HAP-1 (cell line): ENCODE results near the gene SHANK3.

Source experiments
- DNase-seq, 2 experiments: peaks; one replicate each; pipeline ENCODE4 v3.0.0-alpha.2; 2016 to 2020; ENCODE audit warnings: low spot score in 2 of 2
- H3K27me3 ChIP-seq: fragments of 250-450 bp; sonication (Bioruptor Pico); 2 replicates; pipeline ENCODE4 v1.5.1; 2020; ENCODE audit warnings: low read depth, mild to moderate bottlenecking, moderate library complexity
- H3K36me3 ChIP-seq: fragments of 250-450 bp; sonication (Bioruptor Pico); replicated peaks from 2 replicates; pipeline ENCODE4 v1.5.1; 2020; ENCODE audit warnings: mild to moderate bottlenecking
- H3K4me1 ChIP-seq: fragments of 250-450 bp; sonication (Bioruptor Pico); 2 replicates; pipeline ENCODE4 v1.5.1; 2020; ENCODE audit warnings: mild to moderate bottlenecking
- H3K4me3 ChIP-seq: fragments of 250-450 bp; sonication (Bioruptor Pico); 2 replicates; pipeline ENCODE4 v1.5.1; 2020; ENCODE audit warnings: mild to moderate bottlenecking, moderate library complexity
- H3K9me3 ChIP-seq: fragments of 250-450 bp; sonication (Bioruptor Pico); 2 replicates; pipeline ENCODE4 v1.5.1; 2020; ENCODE audit warnings: mild to moderate bottlenecking, moderate library complexity
- in situ Hi-C: fragments of 300-500 bp; cut with MboI; formaldehyde crosslinking; loops from 3 replicates; pipeline ENCODE4 v1.14.3; 2020; ENCODE audit warnings: low sequenced_read_pairs, inconsistent platforms, mixed read lengths

The SHANK3 gene

DNA sequence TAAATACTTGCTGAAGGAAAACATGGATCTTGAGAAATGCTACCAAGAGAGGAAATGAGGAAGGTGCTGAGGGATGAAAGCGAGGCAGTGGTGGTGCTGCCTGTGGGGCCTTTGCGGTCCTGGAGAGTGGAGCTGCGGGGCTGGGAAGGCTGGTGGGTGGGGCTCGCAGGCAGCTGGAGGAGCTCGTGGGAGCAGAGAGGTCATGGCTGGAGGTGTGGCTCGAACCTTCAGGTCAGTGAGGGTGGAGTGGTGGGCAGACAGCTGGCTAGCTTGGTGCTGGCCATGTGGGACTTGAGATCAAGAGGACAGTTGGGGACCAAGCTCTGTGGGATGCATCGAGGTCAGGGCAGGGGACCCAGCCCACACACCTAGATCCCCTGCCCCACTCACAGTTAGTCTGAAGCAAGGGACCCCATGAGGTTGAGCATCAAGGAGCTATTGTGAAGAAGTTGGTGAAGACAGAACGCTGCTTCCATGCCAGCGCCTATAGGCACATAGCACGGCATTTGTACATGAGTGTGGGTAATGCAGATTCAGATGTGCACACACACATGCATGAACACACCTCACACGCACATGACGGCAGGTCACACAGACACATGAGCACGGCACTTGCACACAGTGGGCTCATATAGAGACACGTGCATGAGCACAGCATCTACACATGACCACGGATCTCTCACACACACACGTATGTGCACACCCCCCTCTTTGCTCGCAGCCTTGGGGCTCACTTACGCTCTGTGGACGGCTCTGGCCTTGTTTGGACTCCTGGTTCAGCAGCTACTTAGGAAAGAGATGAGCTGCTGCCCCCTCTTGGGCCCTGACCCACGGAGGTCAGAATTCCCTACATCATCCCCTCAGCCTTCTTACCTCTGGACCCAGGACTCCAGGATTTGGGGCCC is 30.4 kb downstream of the SHANK3 start:
- no peaks in the 10 kb centered on the region for H3K9me3 ChIP-seq
- in situ Hi-C loops = no loop called here
- H3K27me3 ChIP-seq = no peaks in the 10 kb centered on the region
- no peaks in the 10 kb centered on the region for H3K4me1 ChIP-seq
- H3K4me3 ChIP-seq = no peak overlapping the region
- H3K36me3 ChIP-seq = no peaks in the 10 kb centered on the region
- no peak for DNase-seq

DNA sequence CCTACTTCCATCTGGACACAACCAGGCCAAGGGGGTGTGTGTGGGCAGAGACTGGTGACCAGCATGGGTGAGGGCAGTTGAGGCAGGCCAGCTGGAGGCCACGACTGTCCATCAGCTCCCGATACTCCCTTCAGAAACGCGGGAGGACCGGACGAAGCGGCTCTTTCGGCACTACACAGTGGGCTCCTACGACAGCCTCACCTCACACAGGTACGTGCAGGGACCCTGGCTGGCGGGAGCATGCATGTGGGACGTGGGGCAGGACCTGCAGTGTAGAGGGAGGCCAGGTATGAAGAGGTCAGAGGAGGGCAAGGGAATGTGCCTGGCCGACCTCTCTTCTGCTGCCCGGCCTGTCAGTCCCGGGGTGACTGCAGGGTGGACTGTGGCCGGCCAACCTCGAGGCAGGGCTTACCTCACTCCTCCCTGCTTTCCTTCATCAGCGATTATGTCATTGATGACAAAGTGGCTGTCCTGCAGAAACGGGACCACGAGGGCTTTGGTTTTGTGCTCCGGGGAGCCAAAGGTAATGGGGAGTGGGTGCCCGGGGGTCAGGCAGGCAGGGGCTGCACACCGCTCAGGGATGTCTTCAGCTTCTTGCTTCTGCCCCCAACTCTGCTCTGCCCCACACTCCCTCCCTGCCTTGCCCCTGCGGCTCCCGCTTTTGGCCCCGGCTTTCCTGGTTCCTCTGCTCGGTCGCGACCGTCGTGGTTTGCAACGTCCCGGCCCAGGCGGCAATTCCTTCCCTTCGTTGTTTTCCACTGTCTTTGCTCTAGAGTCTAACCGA is 31.3 kb downstream of the SHANK3 start:
- in situ Hi-C loops = no loop called here
- no peaks in the 10 kb centered on the region for H3K27me3 ChIP-seq
- no peaks in the 10 kb centered on the region for H3K9me3 ChIP-seq
- H3K36me3 ChIP-seq = no peaks in the 10 kb centered on the region
- no peak overlapping the region for H3K4me3 ChIP-seq
- H3K4me1 ChIP-seq = no peaks in the 10 kb centered on the region
- no peak for DNase-seq

DNA sequence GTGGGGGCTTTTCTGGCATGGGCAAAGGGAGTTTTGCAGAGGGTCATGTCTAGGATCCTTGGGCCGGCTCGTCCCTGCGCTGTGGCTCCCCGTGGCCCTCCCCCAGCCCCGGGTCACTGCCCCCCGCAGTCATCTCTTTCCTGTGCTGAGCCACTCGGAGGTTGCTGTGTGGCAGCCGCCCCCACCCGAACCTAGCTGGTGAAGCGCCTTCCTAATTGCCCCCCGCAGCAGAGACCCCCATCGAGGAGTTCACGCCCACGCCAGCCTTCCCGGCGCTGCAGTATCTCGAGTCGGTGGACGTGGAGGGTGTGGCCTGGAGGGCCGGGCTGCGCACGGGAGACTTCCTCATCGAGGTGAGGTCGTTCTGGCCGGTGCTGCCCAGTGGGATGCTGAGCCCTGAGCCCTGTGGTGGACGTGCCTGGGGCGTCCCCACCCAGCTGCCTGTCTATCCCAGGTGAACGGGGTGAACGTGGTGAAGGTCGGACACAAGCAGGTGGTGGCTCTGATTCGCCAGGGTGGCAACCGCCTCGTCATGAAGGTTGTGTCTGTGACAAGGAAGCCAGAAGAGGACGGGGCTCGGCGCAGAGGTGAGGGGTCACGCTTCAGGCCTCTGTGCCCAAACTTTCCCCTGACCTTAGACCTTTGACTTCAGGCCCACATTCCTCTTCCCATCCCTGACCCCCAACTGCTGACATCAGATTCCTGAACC is 32.0 kb downstream of the SHANK3 start:
- H3K27me3 ChIP-seq = no peaks in the 10 kb centered on the region
- no peak overlapping the region for H3K4me3 ChIP-seq
- no peaks in the 10 kb centered on the region for H3K9me3 ChIP-seq
- in situ Hi-C loops = loop anchor here (5.0 kb wide), 1 partner anchor 57 kb away; no protein-coding TSS in a partner anchor
- no peak for DNase-seq
- no peaks in the 10 kb centered on the region for H3K4me1 ChIP-seq
- H3K36me3 ChIP-seq = no peaks in the 10 kb centered on the region

DNA sequence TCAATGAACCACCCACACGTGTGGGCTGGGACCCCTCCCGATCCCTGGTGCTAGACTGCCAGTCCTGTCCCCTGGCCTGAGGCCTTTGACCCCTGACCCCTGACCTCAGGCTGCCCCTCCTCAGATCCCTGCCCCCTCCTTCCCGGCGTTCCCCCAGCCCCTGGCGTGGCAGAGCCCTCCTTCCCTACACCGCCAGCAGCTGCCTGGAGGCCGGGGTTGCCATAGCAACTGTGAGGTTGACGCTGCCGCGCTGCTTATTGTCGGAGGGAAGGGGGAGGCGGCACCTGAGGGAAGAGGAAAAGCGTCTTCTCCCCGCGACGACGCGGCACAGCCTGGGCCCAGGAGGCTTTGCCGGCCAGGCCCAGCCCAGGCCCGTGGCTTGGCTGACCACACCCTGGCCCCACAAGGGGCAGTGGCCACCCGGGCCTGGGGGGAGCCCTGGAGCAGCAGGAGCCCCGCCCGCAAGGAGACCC is 32.6 kb downstream of the SHANK3 start:
- H3K36me3 ChIP-seq = no peaks in the 10 kb centered on the region
- in situ Hi-C loops = loop anchor here (5.0 kb wide), 1 partner anchor 58 kb away; no protein-coding TSS in a partner anchor
- no peaks in the 10 kb centered on the region for H3K27me3 ChIP-seq
- no peak overlapping the region for H3K4me3 ChIP-seq
- H3K9me3 ChIP-seq = no peaks in the 10 kb centered on the region
- peak; percentile 28 to 76 for DNase-seq
- H3K4me1 ChIP-seq = no peaks in the 10 kb centered on the region

DNA sequence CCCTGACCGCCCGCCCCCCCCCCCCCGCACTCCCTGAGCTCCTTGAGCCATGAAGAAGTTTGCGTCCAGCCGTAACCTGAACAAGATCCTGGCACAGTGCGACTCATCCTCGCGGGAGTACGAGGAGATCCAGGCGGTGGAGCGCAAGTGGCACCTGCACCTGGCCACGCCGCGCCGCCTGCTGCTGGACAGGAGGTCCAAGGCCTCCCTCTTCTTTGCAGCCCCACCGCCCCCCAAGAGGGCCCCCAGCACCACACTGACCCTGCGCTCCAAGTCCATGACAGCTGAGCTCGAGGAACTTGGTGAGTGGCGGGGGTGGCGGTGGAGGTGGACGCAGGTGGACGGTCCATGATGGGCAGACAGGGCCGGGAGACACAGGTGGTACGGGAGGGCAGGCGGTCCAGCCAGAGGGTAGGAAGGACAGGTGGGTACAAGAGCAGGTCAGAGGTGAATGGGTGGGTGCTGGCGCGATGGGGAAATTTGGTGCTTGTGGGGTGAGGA is 33.3 kb downstream of the SHANK3 start:
- in situ Hi-C loops = loop anchor here (5.0 kb wide), 1 partner anchor 59 kb away; no protein-coding TSS in a partner anchor
- no peak overlapping the region for H3K4me3 ChIP-seq

DNA sequence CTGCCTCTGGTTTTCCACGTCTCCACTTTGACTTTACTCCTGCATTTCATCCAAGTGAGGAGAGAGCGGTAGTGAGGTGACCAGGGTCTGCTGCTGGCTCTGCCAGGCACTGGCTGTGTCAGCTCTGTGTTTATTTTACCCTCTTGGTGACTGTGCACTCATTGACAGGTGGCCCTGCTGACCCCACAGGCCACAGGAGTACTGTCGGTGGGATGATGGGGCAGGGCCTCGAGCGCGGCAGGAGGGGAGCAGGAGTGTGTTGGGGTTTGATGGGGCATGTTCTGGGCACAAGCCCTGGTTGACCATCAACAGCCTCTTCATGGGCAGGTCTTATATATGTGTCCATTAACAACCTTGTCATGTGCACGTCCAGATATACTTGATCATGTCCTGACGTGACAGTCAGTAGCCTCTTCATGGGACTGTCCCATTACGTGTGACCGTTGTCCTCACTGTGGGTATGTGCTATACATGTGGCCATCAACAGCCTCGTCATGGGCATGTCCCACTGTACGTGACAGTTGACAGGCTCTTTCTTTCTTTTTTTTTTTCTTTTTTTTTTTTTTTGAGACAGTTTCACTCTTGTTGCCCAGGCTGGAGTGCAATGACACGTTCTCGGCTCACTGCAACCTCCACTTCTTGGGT is 34.0 kb downstream of the SHANK3 start:
- H3K9me3 ChIP-seq = no peaks in the 10 kb centered on the region
- H3K27me3 ChIP-seq = no peaks in the 10 kb centered on the region
- H3K36me3 ChIP-seq = no peaks in the 10 kb centered on the region
- no peak overlapping the region for H3K4me3 ChIP-seq
- no peaks in the 10 kb centered on the region for H3K4me1 ChIP-seq
- DNase-seq = no peak
- in situ Hi-C loops = loop anchor here (5.0 kb wide), 1 partner anchor 59 kb away; no protein-coding TSS in a partner anchor

More for the DNA sequence above, 33.3 kb downstream of the SHANK3 start:
- no peaks in the 10 kb centered on the region for H3K4me1 ChIP-seq
- no peaks in the 10 kb centered on the region for H3K27me3 ChIP-seq
- H3K9me3 ChIP-seq = no peaks in the 10 kb centered on the region
- DNase-seq = no peak
- H3K36me3 ChIP-seq = no peaks in the 10 kb centered on the region

DNA sequence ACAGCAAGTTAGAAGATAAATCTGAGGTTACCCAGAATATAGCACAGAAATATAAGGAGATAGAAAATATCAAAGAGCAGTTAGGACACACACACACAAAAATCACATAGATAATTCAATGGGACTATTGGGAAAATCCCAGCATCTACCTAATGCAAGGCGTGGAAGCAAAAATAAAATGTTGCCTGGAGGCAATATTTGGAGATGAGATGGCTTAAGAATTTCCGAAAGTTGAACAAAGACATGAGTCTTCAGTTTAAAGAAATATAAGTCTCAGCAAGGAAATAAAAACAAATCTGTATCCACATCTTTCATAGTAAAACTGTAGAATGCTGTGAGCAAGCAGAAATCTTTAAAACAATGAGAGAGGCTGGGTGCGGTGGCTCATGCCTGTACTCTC is 35.9 kb downstream of the SHANK3 start:
- in situ Hi-C loops = loop anchor here (5.0 kb wide), 1 partner anchor 61 kb away; no protein-coding TSS in a partner anchor
- no peak for DNase-seq
- no peaks in the 10 kb centered on the region for H3K27me3 ChIP-seq
- H3K9me3 ChIP-seq = no peaks in the 10 kb centered on the region
- no peak overlapping the region for H3K4me3 ChIP-seq
- H3K36me3 ChIP-seq = no peaks in the 10 kb centered on the region
- no peaks in the 10 kb centered on the region for H3K4me1 ChIP-seq

DNA sequence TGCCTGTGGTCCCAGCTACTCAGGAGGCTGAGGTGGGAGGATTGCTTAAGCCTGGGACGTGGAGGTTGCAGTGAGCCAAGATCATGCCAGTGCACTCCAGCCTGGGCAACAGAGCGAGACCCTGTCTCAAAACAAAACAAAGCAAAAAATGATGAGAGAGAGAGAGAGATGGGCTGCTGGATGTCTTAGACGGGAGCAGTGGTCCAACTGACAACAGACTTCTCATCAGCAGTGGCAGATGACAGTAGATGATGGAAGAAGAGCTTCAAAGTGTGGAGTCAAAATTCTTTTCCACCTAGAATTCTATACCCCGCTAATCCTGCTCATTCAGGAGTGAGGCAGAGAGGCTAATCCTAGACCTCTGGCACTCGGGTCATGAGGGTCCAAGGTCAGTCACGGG is 36.4 kb downstream of the SHANK3 start:
- Histone ChIP-seq H3K9me3 (no peaks in the 10 kb centered on the region), H3K4me1 (no peaks in the 10 kb centered on the region), H3K4me3 (no peak overlapping the region), H3K36me3 (no peaks in the 10 kb centered on the region), H3K27me3 (no peaks in the 10 kb centered on the region)
- no peak for DNase-seq
- in situ Hi-C loops = loop anchor here (5.0 kb wide), 1 partner anchor 62 kb away; no protein-coding TSS in a partner anchor

DNA sequence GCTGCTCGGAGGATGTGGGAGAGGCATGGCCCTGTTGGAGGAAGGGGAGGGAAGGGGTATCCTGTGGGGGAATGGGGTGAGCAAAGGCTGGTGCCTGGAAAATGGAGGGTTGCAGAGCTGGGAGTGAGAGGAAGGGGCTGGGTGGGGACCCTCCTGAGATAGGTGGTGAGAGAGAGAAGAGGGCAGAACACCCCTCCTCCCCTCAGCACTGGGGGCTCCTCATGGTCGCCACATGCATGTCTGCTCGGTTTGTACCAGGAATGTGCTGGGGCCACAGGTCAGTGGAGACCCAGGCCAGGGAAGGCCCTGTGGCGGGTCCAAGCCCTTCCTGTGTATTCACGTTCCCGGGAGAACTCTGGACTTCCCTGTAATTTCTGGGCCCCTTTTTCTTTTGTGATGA is 37.6 kb downstream of the SHANK3 start:
- Histone ChIP-seq H3K27me3 (no peaks in the 10 kb centered on the region), H3K4me3 (no peak overlapping the region), H3K36me3 (no peaks in the 10 kb centered on the region), H3K9me3 (no peaks in the 10 kb centered on the region), H3K4me1 (no peaks in the 10 kb centered on the region)
- in situ Hi-C loops = no loop called here
- DNase-seq = no peak

DNA sequence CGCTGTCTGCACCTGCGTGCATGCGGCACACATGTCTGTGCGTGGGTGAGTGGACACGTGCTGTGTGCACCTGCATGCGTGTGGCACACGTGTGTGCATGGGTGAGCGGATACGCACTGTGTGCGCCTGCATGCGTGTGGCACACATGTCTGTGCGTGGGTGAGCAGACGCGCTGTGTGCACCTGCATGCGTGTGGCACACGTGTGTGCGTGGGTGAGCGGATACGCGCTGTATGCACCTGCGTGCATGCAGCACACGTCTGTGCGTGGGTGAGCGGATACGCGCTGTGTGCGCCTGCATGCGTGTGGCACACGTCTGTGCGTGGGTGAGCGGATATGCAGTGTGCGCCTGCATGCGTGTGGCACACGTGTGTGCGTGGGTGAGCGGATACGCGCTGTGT is 38.3 kb downstream of the SHANK3 start:
- Histone ChIP-seq H3K9me3 (no peaks in the 10 kb centered on the region), H3K27me3 (no peaks in the 10 kb centered on the region), H3K36me3 (no peaks in the 10 kb centered on the region), H3K4me3 (no peak overlapping the region), H3K4me1 (no peaks in the 10 kb centered on the region)
- no peak for DNase-seq
- in situ Hi-C loops = no loop called here

DNA sequence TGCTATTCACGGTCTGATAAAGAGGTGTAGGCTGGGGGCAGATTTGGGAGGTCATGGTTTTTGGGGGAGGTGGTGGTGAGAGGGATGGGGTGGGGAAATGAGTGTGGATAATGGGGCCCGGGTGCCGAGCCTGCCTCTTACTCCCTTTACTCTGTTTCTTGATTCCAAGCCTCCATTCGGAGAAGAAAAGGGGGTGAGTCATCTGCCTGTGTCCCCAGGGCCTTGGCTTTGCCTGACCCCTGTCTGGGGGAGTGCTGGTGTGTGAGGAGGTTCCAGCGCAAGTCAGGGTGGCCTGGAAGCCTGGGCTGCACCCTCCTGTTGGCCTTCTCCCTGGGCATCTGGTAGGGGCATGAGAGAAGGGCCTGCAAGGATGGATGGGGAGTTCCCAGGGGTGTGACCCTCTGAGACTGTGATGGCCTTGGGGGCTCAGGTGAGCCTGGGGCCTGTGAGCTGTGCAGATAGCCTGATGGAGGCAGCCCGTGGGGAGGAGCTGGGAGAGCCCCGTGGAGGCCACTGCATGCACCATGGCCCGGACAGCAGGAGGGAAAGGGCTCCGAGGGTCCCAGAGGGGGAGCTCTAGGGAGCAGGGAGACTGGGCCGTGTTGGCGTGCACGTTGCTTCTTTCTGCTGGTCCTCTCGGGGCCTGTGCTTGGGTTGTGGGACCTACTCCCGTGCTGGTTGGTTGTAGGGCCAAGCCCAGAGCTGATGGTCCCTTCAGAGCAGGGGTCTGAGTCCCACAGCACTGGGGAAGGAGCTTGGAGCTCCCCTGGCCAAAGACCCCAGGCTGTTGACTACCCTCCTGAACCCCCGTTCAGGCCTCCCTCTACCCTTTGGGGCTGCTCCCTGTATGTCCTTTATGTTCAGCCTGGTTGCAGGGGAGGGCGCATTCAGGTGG is 39.1 kb downstream of the SHANK3 start:
- Histone ChIP-seq H3K4me1 (no peaks in the 10 kb centered on the region), H3K4me3 (no peak overlapping the region), H3K9me3 (no peaks in the 10 kb centered on the region), H3K27me3 (no peaks in the 10 kb centered on the region), H3K36me3 (no peaks in the 10 kb centered on the region)
- no peak for DNase-seq
- in situ Hi-C loops = no loop called here

DNA sequence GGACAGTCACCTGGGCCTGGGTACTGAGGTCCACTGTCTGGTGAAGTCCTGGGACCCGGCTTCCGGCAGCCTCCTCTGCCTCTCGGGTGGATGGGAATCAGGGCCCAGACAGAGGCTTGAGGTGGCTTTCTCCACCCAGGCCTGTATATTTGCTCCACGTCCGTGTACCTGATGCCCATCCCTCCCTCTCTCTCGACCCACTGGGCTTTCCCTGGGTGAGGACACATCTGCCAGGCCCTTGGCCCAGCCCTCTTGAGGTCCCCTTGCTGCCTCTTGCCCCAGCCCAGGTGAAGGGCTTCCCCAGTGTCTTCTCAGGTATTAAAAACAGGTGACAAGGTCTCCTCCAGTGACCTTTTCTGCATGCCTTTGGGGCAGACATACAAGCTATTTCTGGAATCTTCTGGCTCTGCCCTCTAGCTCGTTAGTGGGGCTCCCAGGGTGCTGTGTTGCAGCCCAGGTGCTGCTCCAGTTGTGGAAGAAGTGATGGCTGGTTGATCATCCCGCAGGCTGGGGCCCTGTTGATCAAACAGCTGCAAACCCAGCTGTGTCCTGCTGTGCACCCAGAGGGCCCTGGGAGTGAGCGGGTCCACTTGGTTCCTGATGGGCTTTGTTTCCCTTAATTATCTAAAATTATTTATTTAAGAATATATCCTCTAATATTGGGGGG is 39.9 kb downstream of the SHANK3 start:
- Histone ChIP-seq H3K9me3 (no peaks in the 10 kb centered on the region), H3K36me3 (no peaks in the 10 kb centered on the region), H3K4me3 (no peak overlapping the region), H3K27me3 (no peaks in the 10 kb centered on the region), H3K4me1 (no peaks in the 10 kb centered on the region)
- DNase-seq = no peak
- in situ Hi-C loops = no loop called here
